HL-60 (cell line): ENCODE measurements around the gene MEMO1.

Experiments
- DNase-seq, 2 experiments: peaks; one replicate each; pipeline ENCODE4 v3.0.0-alpha.2; 2010 to 2020; ENCODE audit warnings: low read depth in 1 of 2, low spot score in 1 of 2
- H3K27ac ChIP-seq: fragments of 250-450 bp; sonication (Bioruptor Pico); replicated peaks from 2 replicates; pipeline ENCODE4 v1.5.1; 2020; ENCODE audit warnings: mild to moderate bottlenecking, moderate library complexity
- H3K27me3 ChIP-seq: fragments of 250-450 bp; sonication (Bioruptor Pico); 2 replicates; pipeline ENCODE4 v1.5.1; 2021; ENCODE audit warnings: mild to moderate bottlenecking, moderate library complexity; ENCODE audit not compliant: insufficient read depth, poor library complexity, severe bottlenecking
- H3K4me3 ChIP-seq: replicated peaks from 2 replicates; pipeline ENCODE4 v1.5.1; 2011; ENCODE audit warnings: mild to moderate bottlenecking, control low read depth, low read length; ENCODE audit not compliant: insufficient read depth
- GABPA ChIP-seq: IDR thresholded peaks from 2 replicates; pipeline ENCODE4 v1.6.1; 2012; ENCODE audit warnings: low read depth
- POLR2AphosphoS5 ChIP-seq: IDR thresholded peaks from 2 replicates; pipeline ENCODE4 v1.6.1; 2012; ENCODE audit warnings: low read depth
- SPI1 ChIP-seq: IDR thresholded peaks from 2 replicates; pipeline ENCODE4 v1.6.1; 2012; ENCODE audit warnings: low read depth, mild to moderate bottlenecking, borderline replicate concordance
- TF ChIP-seq, protein P1 (sequence below): IDR thresholded peaks from 2 replicates; pipeline ENCODE4 v1.6.1; 2012; ENCODE audit warnings: low read depth; ENCODE audit not compliant: insufficient replicate concordance
- TF ChIP-seq, protein P2 (sequence below): IDR thresholded peaks from one replicate; pipeline ENCODE4 v1.5.1; 2011; ENCODE audit warnings: low read length, control low read depth, inconsistent platforms; ENCODE audit not compliant: insufficient read depth

Gene MEMO1

DNA sequence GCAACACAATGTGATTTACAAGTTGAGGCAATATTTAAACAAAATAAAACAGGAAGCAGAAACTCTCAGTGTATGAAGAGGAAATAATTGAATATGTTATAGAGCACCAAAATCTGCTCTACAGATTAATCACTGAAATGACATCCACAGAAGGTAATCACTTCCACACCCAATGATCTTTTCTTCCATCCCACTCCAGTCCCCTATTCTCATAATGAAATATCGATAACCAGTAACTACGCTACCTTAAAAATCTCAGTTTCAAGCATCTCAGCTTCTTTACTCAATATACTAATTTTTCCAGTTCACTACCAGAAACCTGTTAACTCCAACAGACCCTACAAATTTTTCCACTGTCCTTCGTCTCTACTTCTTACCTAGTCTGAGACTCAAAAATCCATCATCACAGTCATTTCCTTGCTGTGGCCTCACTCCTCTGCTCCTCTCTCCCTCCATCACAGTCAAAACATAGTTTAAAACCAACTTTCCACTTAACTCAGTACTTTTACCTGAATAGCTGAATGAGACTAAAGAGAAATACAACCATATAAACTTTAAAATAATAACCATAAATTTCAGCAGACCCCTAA lies 67.1 kb downstream of the MEMO1 start:
- H3K27ac ChIP-seq = no peak overlapping the region
- TF ChIP-seq, protein P1, sequence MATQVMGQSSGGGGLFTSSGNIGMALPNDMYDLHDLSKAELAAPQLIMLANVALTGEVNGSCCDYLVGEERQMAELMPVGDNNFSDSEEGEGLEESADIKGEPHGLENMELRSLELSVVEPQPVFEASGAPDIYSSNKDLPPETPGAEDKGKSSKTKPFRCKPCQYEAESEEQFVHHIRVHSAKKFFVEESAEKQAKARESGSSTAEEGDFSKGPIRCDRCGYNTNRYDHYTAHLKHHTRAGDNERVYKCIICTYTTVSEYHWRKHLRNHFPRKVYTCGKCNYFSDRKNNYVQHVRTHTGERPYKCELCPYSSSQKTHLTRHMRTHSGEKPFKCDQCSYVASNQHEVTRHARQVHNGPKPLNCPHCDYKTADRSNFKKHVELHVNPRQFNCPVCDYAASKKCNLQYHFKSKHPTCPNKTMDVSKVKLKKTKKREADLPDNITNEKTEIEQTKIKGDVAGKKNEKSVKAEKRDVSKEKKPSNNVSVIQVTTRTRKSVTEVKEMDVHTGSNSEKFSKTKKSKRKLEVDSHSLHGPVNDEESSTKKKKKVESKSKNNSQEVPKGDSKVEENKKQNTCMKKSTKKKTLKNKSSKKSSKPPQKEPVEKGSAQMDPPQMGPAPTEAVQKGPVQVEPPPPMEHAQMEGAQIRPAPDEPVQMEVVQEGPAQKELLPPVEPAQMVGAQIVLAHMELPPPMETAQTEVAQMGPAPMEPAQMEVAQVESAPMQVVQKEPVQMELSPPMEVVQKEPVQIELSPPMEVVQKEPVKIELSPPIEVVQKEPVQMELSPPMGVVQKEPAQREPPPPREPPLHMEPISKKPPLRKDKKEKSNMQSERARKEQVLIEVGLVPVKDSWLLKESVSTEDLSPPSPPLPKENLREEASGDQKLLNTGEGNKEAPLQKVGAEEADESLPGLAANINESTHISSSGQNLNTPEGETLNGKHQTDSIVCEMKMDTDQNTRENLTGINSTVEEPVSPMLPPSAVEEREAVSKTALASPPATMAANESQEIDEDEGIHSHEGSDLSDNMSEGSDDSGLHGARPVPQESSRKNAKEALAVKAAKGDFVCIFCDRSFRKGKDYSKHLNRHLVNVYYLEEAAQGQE = no peak
- TF ChIP-seq SPI1 = no peak
- TF ChIP-seq POLR2AphosphoS5 = no peak
- TF ChIP-seq, protein P2, sequence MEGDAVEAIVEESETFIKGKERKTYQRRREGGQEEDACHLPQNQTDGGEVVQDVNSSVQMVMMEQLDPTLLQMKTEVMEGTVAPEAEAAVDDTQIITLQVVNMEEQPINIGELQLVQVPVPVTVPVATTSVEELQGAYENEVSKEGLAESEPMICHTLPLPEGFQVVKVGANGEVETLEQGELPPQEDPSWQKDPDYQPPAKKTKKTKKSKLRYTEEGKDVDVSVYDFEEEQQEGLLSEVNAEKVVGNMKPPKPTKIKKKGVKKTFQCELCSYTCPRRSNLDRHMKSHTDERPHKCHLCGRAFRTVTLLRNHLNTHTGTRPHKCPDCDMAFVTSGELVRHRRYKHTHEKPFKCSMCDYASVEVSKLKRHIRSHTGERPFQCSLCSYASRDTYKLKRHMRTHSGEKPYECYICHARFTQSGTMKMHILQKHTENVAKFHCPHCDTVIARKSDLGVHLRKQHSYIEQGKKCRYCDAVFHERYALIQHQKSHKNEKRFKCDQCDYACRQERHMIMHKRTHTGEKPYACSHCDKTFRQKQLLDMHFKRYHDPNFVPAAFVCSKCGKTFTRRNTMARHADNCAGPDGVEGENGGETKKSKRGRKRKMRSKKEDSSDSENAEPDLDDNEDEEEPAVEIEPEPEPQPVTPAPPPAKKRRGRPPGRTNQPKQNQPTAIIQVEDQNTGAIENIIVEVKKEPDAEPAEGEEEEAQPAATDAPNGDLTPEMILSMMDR = no peak
- TF ChIP-seq GABPA = no peak

DNA sequence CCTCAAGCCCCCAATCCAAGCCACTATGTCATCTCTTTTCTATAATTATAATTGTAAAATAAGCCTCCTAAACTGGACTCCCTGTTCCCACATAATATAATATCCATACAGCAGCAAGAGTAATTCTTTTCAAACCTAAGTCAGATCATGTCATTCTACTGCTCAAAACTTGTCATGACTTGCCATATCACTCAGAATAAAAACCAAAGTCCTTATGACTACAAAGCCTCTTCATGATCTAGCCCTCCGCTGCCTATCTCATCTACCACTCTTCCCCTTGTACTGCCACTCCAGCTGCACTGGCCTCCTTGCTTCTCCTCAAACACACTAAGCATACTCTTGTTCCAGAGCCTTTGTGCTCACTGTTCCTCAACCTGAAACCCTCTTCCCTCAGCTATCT lies 69.9 kb downstream of the MEMO1 start:
- Histone ChIP-seq H3K27me3 (no peaks in the 10 kb centered on the region), H3K4me3 (no peak overlapping the region), H3K27ac (no peak overlapping the region)
- DNase-seq = no peak
- TF ChIP-seq, protein P1 = no peak
- no peak for TF ChIP-seq SPI1
- TF ChIP-seq, protein P2 = no peak
- no peak for TF ChIP-seq GABPA
- TF ChIP-seq POLR2AphosphoS5 = no peak

More for the DNA sequence above, 67.1 kb downstream of the MEMO1 start:
- Histone ChIP-seq H3K27me3 (no peaks in the 10 kb centered on the region), H3K4me3 (no peak overlapping the region)
- DNase-seq = no peak

DNA sequence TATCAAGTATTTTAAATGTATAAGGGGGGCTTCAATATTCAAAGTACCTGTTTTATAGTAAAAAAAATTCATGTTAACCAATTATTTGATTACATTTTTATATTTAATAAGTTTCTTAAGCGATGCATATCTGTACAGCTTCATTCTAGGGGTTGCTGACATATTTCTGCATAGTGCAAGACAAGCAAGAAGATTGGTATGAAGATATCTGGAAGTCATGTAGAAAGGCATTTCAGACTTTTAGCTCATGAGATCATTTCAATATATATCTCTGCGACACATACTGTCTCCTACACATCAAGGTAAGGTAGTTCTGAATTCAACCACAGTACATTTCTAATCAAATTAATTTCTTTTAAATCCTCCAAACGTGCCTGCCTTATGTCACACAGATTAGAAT lies 73.1 kb downstream of the MEMO1 start:
- Histone ChIP-seq H3K27me3 (no peaks in the 10 kb centered on the region), H3K4me3 (no peak overlapping the region), H3K27ac (no peak overlapping the region)
- no peak for TF ChIP-seq SPI1
- no peak for TF ChIP-seq POLR2AphosphoS5
- no peak for TF ChIP-seq GABPA
- TF ChIP-seq, protein P1 = no peak
- TF ChIP-seq, protein P2 = no peak
- DNase-seq = no peak
